NOMO-1 treated with dmso at 0.1 percent for 144 hours (cell line): Measurements from ENCODE around the gene ZNF804A.

Experiments used
- DNase-seq: peaks from one replicate; lab custom pipeline; 2025; ENCODE audit not compliant: unreplicated experiment; lab: John Stamatoyannopoulos, UW

The ZNF804A gene

GRCh38 chr2:184598316-184599053, at the start of gene ZNF804A:
ZNF804A (plus strand) TSS chr2:184598529; CDS start chr2:184598960, 431 bp downstream.
- peak; percentile 19 for DNase-seq

- DNase-seq: no peak
Measured at GRCh38 chr2:184549153-184549552, 49.2 kb upstream of the ZNF804A start.

GRCh38 chr2:184551626-184552025, 46.7 kb upstream of the ZNF804A start:
- no peak for DNase-seq

GRCh38 chr2:184554736-184555135, 43.6 kb upstream of the ZNF804A start:
- DNase-seq: no peak

GRCh38 chr2:184555352-184555751, 43.0 kb upstream of the ZNF804A start:
- DNase-seq: no peak

- DNase-seq: no peak
Measured at GRCh38 chr2:184556639-184557038, 41.7 kb upstream of the ZNF804A start.

GRCh38 chr2:184558713-184559464, 39.4 kb upstream of the ZNF804A start:
- DNase-seq: no peak

GRCh38 chr2:184560603-184561002, 37.7 kb upstream of the ZNF804A start:
- DNase-seq: no peak

- DNase-seq: peak; percentile 49
Measured at GRCh38 chr2:184562532-184562931, 35.8 kb upstream of the ZNF804A start.

GRCh38 chr2:184564092-184564491, 34.2 kb upstream of the ZNF804A start:
- DNase-seq: no peak

GRCh38 chr2:184566716-184567115, 31.6 kb upstream of the ZNF804A start:
- no peak for DNase-seq

- DNase-seq: no peak
Measured at GRCh38 chr2:184577056-184577455, 21.3 kb upstream of the ZNF804A start.

GRCh38 chr2:184577743-184578142, 20.6 kb upstream of the ZNF804A start:
- DNase-seq: peak; percentile 3

GRCh38 chr2:184579226-184579625, 19.1 kb upstream of the ZNF804A start:
- DNase-seq: no peak

- DNase-seq: no peak
Measured at GRCh38 chr2:184581391-184581790, 16.9 kb upstream of the ZNF804A start.

- no peak for DNase-seq
Measured at GRCh38 chr2:184589261-184589660, 9.1 kb upstream of the ZNF804A start.

- DNase-seq: peak; percentile 80
Measured at GRCh38 chr2:184596819-184597411, 1.4 kb upstream of the ZNF804A start.

GRCh38 chr2:184597571-184597991, 748 bp upstream of the ZNF804A start:
- DNase-seq: peak; percentile 39

GRCh38 chr2:184598002-184598315, 370 bp upstream of the ZNF804A start:
- no peak for DNase-seq

GRCh38 chr2:184599054-184599871, 934 bp downstream of the ZNF804A start:
- no peak for DNase-seq

GRCh38 chr2:184599872-184600222, 1.5 kb downstream of the ZNF804A start:
- peak; percentile 22 for DNase-seq
